HepG2 (cell line): Measurements from ENCODE around the gene BCAS3. TPM values are rescaled to one million over a fixed set of nuclear protein-coding genes. Genes with fewer than 3 reads are reported as not detected.

ENCODE experiments used
- ISL2 ChIP-seq: sonication (generic); formaldehyde crosslinking; IDR thresholded peaks from 2 replicates; pipeline ENCODE4 v1.5.0; 2020; ENCODE audit warnings: missing genetic modification reagents
- MYPOP ChIP-seq: sonication (generic); formaldehyde crosslinking; IDR thresholded peaks from 2 replicates; pipeline ENCODE4 v1.8.1; 2023; ENCODE audit warnings: mild to moderate bottlenecking, moderate library complexity, missing genetic modification reagents
- SIN3B ChIP-seq: fragments of 150-350 bp; IDR thresholded peaks from 2 replicates; pipeline ENCODE4 v1.6.1; 2014; ENCODE audit warnings: low read length
- THAP8 ChIP-seq: sonication (generic); formaldehyde crosslinking; IDR thresholded peaks from 2 replicates; pipeline ENCODE4 v1.5.1; 2020; ENCODE audit warnings: missing genetic modification reagents, mild to moderate bottlenecking, borderline replicate concordance
- ZFP37 ChIP-seq: sonication (generic); formaldehyde crosslinking; IDR thresholded peaks from 2 replicates; pipeline ENCODE4 v1.4.0; 2020; ENCODE audit warnings: missing genetic modification reagents, borderline replicate concordance
- ZNF160 ChIP-seq: sonication (generic); formaldehyde crosslinking; IDR thresholded peaks from 2 replicates; pipeline ENCODE4 v1.8.0; 2022; ENCODE audit warnings: mild to moderate bottlenecking, inconsistent platforms, missing genetic modification reagents
- ZNF318 ChIP-seq: sonication (generic); formaldehyde crosslinking; IDR thresholded peaks from 2 replicates; pipeline ENCODE4 v1.4.0; 2020; ENCODE audit warnings: mild to moderate bottlenecking, missing genetic modification reagents
- ZNF446 ChIP-seq: sonication (generic); formaldehyde crosslinking; IDR thresholded peaks from 2 replicates; pipeline ENCODE4 v1.5.0; 2020; ENCODE audit warnings: mild to moderate bottlenecking, missing genetic modification reagents
- ZNF768 ChIP-seq: sonication (generic); formaldehyde crosslinking; IDR thresholded peaks from 2 replicates; pipeline ENCODE4 v1.4.0; 2020; ENCODE audit warnings: missing genetic modification reagents
- polyA plus RNA-seq, 8 experiments: library from polyadenylated mRNA; depleted of rRNA in 3 of 8; stranded (reverse) in 7 of 8; unstranded in 1 of 8; fragments of >200 nt; fragmentation: Illumina TruSeq in 4 of 8; extraction: Trizol in 4 of 8; gene quantifications; 2 replicates each; pipeline versions ENCODE4 v1.2.1 to v1.2.3, GENCODE V29; 2011 to 2016; ENCODE audit warnings: low read depth in 4 of 8, missing spikeins in 1 of 8, mixed read lengths in 1 of 8; ENCODE audit not compliant: insufficient read depth in 1 of 8
- total RNA-seq, 5 experiments: library from RNA; depleted of rRNA; stranded (reverse); fragments of >200 nt; fragmentation: Illumina TruSeq; extraction: Trizol; gene quantifications; 2 replicates each; pipeline ENCODE4 v1.2.3, GENCODE V29; 2016; ENCODE audit warnings: low read depth in 1 of 5
- TF ChIP-seq, protein P1 (sequence below): sonication (generic); formaldehyde crosslinking; conservative IDR thresholded peaks from 2 replicates; pipeline ENCODE4 v1.8.1; 2023; ENCODE audit warnings: missing genetic modification reagents
- TF ChIP-seq, protein P2 (sequence below): sonication (generic); formaldehyde crosslinking; IDR thresholded peaks from 2 replicates; pipeline ENCODE4 v1.4.0; 2020; ENCODE audit warnings: missing genetic modification reagents

BCAS3 gene
- total and polyA plus RNA-seq, 2 of the 13 experiments (the other 11 are each of a cell fraction or from before 2014, with no cell fraction given): 10.7 to 11.2 TPM

DNA sequence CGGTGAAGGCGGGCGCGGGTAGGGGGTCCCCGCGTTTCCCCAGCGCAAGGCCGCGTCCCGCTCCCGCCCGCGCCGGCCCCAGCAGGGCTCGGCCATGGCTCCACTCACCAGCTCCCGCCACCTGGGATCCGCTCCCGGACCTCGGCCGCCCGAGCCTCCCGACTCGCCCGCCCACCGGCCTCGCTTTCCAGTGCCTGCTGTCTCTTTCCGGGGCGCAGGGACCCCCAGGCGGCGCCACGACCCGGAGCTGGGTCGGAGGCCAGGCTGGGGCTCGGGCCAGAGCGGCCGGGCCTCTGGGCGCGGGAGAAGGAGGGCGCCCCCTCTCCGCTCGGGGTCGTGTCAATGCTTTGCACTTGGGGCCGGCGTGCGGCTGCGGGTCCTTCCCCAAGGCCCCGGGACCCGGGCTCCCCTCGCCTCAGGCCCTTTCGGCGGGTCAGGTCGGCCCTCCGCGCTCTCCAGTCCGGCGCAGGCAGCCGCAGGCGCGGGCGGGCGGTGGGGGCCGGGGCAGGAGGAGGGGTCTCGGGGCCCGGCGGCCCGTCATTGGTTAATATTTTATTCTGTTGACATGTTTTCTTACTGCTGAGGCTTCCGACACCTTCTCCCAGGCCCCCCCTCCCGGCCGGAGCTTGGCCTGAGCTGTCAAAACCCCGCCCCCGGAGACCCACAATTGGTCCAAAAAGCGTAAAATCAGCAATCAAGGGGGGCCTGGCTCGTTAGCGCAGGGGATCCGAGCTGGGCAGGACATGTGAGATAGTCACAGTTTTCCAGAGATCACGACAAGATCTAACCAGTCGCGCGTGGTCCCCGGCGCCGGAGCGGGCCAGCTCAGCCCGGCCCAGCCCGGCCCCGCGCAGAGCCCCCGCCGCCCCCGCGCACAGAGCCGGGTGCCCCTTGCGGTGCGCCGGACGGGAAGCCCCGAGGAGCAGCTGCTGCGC lies 721.7 kb downstream of the BCAS3 start, which contains the start of gene TBX2 (continued):
- TF ChIP-seq ZNF318: peak; percentile 15; the same call in 1 of the 2 replicates
- TF ChIP-seq SIN3B: no peak
- TF ChIP-seq ZNF160 (CRISPR knock-in tag): no peak; the same call in 1 of the 2 replicates
- TF ChIP-seq ZNF446: peak; percentile 87; the same call in 1 of the 2 replicates
- TF ChIP-seq THAP8 (CRISPR knock-in tag): 0 out of 2 replicates have a peak, but pooled peaks have one; percentile 27
- peak; percentile 35; the same call in 1 of the 2 replicates for TF ChIP-seq ISL2 (CRISPR knock-in tag)
- peak; percentile 76; the same call in 1 of the 2 replicates for TF ChIP-seq ZNF768
- TF ChIP-seq MYPOP (CRISPR knock-in tag): peak; percentile 53; the same call in 1 of the 2 replicates
- no peak for TF ChIP-seq ZFP37 (CRISPR knock-in tag)
- TF ChIP-seq, protein P1, sequence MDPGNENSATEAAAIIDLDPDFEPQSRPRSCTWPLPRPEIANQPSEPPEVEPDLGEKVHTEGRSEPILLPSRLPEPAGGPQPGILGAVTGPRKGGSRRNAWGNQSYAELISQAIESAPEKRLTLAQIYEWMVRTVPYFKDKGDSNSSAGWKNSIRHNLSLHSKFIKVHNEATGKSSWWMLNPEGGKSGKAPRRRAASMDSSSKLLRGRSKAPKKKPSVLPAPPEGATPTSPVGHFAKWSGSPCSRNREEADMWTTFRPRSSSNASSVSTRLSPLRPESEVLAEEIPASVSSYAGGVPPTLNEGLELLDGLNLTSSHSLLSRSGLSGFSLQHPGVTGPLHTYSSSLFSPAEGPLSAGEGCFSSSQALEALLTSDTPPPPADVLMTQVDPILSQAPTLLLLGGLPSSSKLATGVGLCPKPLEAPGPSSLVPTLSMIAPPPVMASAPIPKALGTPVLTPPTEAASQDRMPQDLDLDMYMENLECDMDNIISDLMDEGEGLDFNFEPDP (CRISPR knock-in tag): no peak
- TF ChIP-seq, protein P2, sequence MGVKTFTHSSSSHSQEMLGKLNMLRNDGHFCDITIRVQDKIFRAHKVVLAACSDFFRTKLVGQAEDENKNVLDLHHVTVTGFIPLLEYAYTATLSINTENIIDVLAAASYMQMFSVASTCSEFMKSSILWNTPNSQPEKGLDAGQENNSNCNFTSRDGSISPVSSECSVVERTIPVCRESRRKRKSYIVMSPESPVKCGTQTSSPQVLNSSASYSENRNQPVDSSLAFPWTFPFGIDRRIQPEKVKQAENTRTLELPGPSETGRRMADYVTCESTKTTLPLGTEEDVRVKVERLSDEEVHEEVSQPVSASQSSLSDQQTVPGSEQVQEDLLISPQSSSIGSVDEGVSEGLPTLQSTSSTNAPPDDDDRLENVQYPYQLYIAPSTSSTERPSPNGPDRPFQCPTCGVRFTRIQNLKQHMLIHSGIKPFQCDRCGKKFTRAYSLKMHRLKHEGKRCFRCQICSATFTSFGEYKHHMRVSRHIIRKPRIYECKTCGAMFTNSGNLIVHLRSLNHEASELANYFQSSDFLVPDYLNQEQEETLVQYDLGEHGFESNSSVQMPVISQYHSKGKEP (CRISPR knock-in tag): no peak
